OCI-LY1 (cell line): ENCODE results near the gene SELENOO.
A peak's percentile ranks its signal among the peaks of the same experiment; 100 is the strongest.

Experiments used
- H2AFZ ChIP-seq: fragments of 200-600 bp; sonication (generic), shearing (Covaris generic); 2 replicates; pipeline ENCODE4 v1.6.0; 2014; ENCODE audit warnings: antibody characterized with exemption, mild to moderate bottlenecking, low read length
- H3F3A ChIP-seq: fragments of 200-600 bp; sonication (generic), shearing (Covaris generic); 2 replicates; pipeline ENCODE4 v1.6.0; 2014; ENCODE audit warnings: mild to moderate bottlenecking, antibody characterized with exemption, low read length, moderate library complexity; ENCODE audit not compliant: insufficient read depth
- H3K27ac ChIP-seq: fragments of 200-600 bp; sonication (generic); 2 replicates; pipeline ENCODE4 v1.5.1; 2014; ENCODE audit warnings: low read length, mixed run types, mild to moderate bottlenecking, low read depth; ENCODE audit not compliant: poor library complexity, severe bottlenecking
- H3K27me3 ChIP-seq: fragments of 200-600 bp; sonication (generic); 2 replicates; pipeline ENCODE4 v1.6.0; 2014; ENCODE audit warnings: antibody characterized with exemption, mild to moderate bottlenecking, low read length, moderate library complexity; ENCODE audit not compliant: insufficient read depth
- H3K36me3 ChIP-seq: fragments of 200-600 bp; sonication (generic); 2 replicates; pipeline ENCODE4 v1.6.1; 2014; ENCODE audit warnings: mild to moderate bottlenecking, antibody characterized with exemption, low read length, moderate library complexity, mixed read lengths; ENCODE audit not compliant: insufficient read depth
- H3K4me1 ChIP-seq: fragments of 200-600 bp; sonication (generic); 2 replicates; pipeline ENCODE4 v1.5.1; 2014; ENCODE audit warnings: mild to moderate bottlenecking, low read length, moderate library complexity; ENCODE audit not compliant: insufficient read depth, severe bottlenecking
- H3K4me2 ChIP-seq: fragments of 200-600 bp; sonication (generic), shearing (Covaris generic); 2 replicates; pipeline ENCODE4 v1.6.1; 2014; ENCODE audit warnings: low read length
- H3K4me3 ChIP-seq: fragments of 200-600 bp; sonication (generic); 2 replicates; pipeline ENCODE4 v1.5.1; 2014; ENCODE audit warnings: low read length, low read depth, mild to moderate bottlenecking, mixed read lengths; ENCODE audit not compliant: poor library complexity, severe bottlenecking
- H3K79me2 ChIP-seq: fragments of 200-600 bp; shearing (Covaris generic); 2 replicates; pipeline ENCODE4 v1.6.1; 2016; ENCODE audit warnings: mixed run types, low read length, mixed read lengths; ENCODE audit not compliant: insufficient read depth
- H3K9ac ChIP-seq: fragments of 200-600 bp; sonication (generic), shearing (Covaris generic); 2 replicates; pipeline ENCODE4 v1.6.1; 2014; ENCODE audit warnings: mild to moderate bottlenecking, low read length, mixed read lengths
- H3K9me2 ChIP-seq: fragments of 200-600 bp; sonication (generic), shearing (Covaris generic); 2 replicates; pipeline ENCODE4 v1.6.1; 2014; ENCODE audit warnings: low read depth, mild to moderate bottlenecking, low read length, mixed read lengths
- H3K9me3 ChIP-seq: fragments of 200-600 bp; shearing (Covaris generic); 2 replicates; pipeline ENCODE4 v1.6.1; 2014; ENCODE audit warnings: low read length, mixed read lengths
- H4K20me1 ChIP-seq: fragments of 200-600 bp; sonication (generic), shearing (Covaris generic); 2 replicates; pipeline ENCODE4 v1.6.0; 2016; ENCODE audit warnings: mild to moderate bottlenecking, low read length; ENCODE audit not compliant: insufficient read depth
- EZH2 ChIP-seq: fragments of 200-600 bp; sonication (generic), shearing (Covaris generic); IDR thresholded peaks from 2 replicates; pipeline ENCODE4 v1.8.0; 2017; ENCODE audit warnings: borderline replicate concordance, mixed run types, mild to moderate bottlenecking, antibody characterized with exemption, low read length, moderate library complexity, mixed read lengths
- TF ChIP-seq, protein P1 (sequence below): fragments of 200-600 bp; sonication (generic), shearing (Covaris generic); IDR thresholded peaks from 2 replicates; pipeline ENCODE4 v1.5.1; 2017; ENCODE audit warnings: mild to moderate bottlenecking, antibody characterized with exemption, low read length, moderate library complexity, mixed read lengths

SELENOO gene

DNA sequence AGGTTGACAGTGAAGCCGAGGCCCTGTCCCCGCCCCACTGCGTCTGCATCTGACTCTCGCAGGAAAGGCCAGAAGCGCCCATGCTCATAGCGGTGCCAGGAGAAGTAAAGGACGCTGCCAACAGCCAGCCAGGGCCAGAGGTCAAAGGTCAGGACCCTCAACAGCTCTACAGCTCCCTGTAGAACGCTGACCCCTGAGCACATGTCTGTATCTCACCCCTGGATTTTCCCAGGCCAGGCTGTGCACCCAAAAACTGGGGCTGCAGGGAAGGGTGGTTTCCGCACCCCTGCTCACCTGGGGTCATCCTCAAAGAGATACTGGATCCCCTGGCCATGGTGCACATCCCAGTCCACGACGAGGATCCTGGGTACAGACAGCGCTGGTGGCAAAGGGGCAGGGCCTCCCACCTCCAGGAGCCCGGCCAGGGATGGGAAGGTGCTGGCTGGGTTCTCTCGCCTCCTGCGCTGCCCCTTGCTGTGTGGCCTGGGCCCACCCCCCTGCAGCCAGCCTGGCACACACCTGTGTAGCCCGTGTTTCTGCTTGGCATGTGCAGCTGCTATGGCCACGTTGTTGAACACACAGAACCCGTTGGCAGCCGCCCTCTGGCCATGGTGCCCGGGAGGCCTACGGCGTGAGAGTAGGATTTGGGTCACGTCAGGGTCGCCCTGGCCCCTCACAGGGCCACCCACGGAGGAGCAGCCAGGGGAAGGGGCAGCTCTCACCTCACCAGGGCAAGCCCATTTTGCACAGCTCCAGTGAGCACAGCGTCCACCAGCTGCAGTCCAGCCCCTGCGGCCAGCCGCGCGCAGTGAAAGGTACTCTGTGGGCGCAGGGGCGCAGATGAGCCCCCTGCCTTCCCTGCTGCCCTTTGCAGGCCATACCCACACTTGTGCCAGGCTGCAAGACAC lies 48.8 kb downstream of the SELENOO start:
- Histone ChIP-seq H3K9ac (peak overlapping the region; percentile 97; the same call in 1 of the 2 replicates), H3K4me1 (peaks cover 48% of the 10 kb centered on the region)

DNA sequence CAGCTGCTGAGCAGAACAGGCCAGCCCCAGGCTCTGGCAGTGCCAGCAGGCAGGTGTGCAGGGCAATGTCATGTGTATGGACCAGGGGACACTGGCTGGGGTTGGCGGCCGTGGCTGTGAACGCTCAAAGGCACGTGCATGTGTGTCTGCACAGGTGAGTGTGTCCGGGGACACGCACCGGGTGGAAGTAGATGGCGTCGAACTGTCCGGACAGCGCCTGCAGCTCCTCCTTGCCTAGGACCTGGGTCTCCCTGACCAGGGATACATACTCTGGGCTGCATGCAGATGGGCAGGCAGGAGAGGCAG lies 49.4 kb downstream of the SELENOO start:
- H3K9me2 ChIP-seq = no peaks in the 10 kb centered on the region
- peak overlapping the region; percentile 98 for H3K4me3 ChIP-seq
- no peak overlapping the region for H3K27ac ChIP-seq
- H4K20me1 ChIP-seq = no peaks in the 10 kb centered on the region
- peaks cover 7% of the 10 kb centered on the region; the same call in 1 of the 2 replicates for H3F3A ChIP-seq
- H3K9ac ChIP-seq = peak overlapping the region; percentile 97
- peaks cover 37% of the 10 kb centered on the region; the same call in 1 of the 2 replicates for H3K36me3 ChIP-seq
- no peaks in the 10 kb centered on the region for H3K9me3 ChIP-seq
- no peak overlapping the region for H2AFZ ChIP-seq
- H3K4me2 ChIP-seq = peak overlapping the region; percentile 98
- H3K79me2 ChIP-seq = no peaks in the 10 kb centered on the region
- peaks cover 48% of the 10 kb centered on the region for H3K4me1 ChIP-seq
- no peaks in the 10 kb centered on the region for H3K27me3 ChIP-seq
- TF ChIP-seq, protein P1, sequence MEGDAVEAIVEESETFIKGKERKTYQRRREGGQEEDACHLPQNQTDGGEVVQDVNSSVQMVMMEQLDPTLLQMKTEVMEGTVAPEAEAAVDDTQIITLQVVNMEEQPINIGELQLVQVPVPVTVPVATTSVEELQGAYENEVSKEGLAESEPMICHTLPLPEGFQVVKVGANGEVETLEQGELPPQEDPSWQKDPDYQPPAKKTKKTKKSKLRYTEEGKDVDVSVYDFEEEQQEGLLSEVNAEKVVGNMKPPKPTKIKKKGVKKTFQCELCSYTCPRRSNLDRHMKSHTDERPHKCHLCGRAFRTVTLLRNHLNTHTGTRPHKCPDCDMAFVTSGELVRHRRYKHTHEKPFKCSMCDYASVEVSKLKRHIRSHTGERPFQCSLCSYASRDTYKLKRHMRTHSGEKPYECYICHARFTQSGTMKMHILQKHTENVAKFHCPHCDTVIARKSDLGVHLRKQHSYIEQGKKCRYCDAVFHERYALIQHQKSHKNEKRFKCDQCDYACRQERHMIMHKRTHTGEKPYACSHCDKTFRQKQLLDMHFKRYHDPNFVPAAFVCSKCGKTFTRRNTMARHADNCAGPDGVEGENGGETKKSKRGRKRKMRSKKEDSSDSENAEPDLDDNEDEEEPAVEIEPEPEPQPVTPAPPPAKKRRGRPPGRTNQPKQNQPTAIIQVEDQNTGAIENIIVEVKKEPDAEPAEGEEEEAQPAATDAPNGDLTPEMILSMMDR = no peak
- TF ChIP-seq EZH2 = no peak

More for the DNA sequence above, 48.8 kb downstream of the SELENOO start:
- Histone ChIP-seq H3K36me3 (peaks cover 31% of the 10 kb centered on the region; the same call in 1 of the 2 replicates), H4K20me1 (no peaks in the 10 kb centered on the region), H3F3A (peaks cover 7% of the 10 kb centered on the region; the same call in 1 of the 2 replicates), H3K79me2 (no peaks in the 10 kb centered on the region), H3K9me2 (no peaks in the 10 kb centered on the region), H3K4me2 (peak overlapping the region; percentile 98), H2AFZ (no peak overlapping the region), H3K27me3 (no peaks in the 10 kb centered on the region), H3K9me3 (no peaks in the 10 kb centered on the region), H3K27ac (no peak overlapping the region), H3K4me3 (peak overlapping the region; percentile 98)
- TF ChIP-seq, protein P1 = no peak
- no peak for TF ChIP-seq EZH2

GRCh38 chr22:50250555-50251476 lies 50.0 kb downstream of the SELENOO start, which contains the start of gene HDAC10:
Gene HDAC10 (minus strand): TSS chr22:50251265. CDS start chr22:50251032, 233 bp downstream.
- Histone ChIP-seq H3K27ac (peak within 1 kb of the TSS; percentile 63), H3K27me3 (no peaks in the 10 kb centered on the region), H3K4me2 (peak within 1 kb of the TSS; percentile 98), H4K20me1 (no peaks in the 10 kb centered on the region), H3F3A (peaks cover 7% of the 10 kb centered on the region; the same call in 1 of the 2 replicates), H3K9ac (peak within 1 kb of the TSS; percentile 97), H3K36me3 (peaks cover 41% of the 10 kb centered on the region), H3K9me2 (no peaks in the 10 kb centered on the region), H2AFZ (no peak within 1 kb of the TSS), H3K4me3 (peak within 1 kb of the TSS; percentile 98), H3K9me3 (no peaks in the 10 kb centered on the region), H3K79me2 (no peaks in the 10 kb centered on the region), H3K4me1 (peaks cover 43% of the 10 kb centered on the region)
- TF ChIP-seq EZH2 = no peak
- TF ChIP-seq, protein P1 = no peak
